Activated T-cell treated with anti-CD3 and anti-CD28 coated beads, Interleukin-2, amount 50 U/mL, for 72 hours (primary cell): ENCODE results near the gene TRANK1. TPM values are rescaled to one million over a fixed set of nuclear protein-coding genes. Genes with fewer than 3 reads are reported as not detected.

Experiments used
- total RNA-seq, 2 donors: library from RNA; stranded (reverse); gene quantifications; one replicate each; pipeline ENCODE4 v1.2.3, GENCODE V29; 2022

Gene TRANK1
- total RNA-seq, 2 donors from 2014 or later: 19.1 to 25.8 TPM

Other genes starting within 250 kb of the TRANK1 start
- gene DCLK3, start 180.5 kb downstream of the TRANK1 start, total RNA-seq: under 1 TPM in 1 of 2 donors, not detected in 1; 0.05 TPM
- gene EPM2AIP1, start 48.1 kb upstream of the TRANK1 start, total RNA-seq: 10 to 100 TPM; 12.1 to 19.0 TPM
- 10 to 100 TPM; 80.3 to 81.8 TPM for gene MLH1, start 48.5 kb upstream of the TRANK1 start, total RNA-seq
- gene LRRFIP2, start 229.5 kb upstream of the TRANK1 start, total RNA-seq: 10 to 100 TPM; 28.3 to 36.1 TPM